Right forelimb (tissue), 1 donor: ENCODE data around the gene FAM107B.

ENCODE experiments used
- DNase-seq: peaks from one replicate; pipeline ENCODE4 v3.0.0-alpha.2; 2018

Gene FAM107B

DNA sequence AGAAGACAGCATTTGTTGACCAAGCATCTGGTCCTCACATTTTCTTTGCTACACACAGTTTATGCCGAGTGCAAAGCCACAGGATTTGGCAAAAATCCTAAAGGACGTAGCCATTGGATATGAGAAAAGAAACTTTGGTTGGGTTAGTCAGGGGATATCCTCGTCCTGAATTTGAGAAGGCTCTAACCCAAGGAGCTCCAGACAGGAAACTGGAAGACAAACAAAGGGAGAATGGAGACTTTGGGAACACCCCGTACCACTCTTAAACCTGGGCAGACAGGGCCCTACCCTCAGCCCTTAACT is 297.3 kb downstream of the FAM107B start:
- DNase-seq = no peak

DNA sequence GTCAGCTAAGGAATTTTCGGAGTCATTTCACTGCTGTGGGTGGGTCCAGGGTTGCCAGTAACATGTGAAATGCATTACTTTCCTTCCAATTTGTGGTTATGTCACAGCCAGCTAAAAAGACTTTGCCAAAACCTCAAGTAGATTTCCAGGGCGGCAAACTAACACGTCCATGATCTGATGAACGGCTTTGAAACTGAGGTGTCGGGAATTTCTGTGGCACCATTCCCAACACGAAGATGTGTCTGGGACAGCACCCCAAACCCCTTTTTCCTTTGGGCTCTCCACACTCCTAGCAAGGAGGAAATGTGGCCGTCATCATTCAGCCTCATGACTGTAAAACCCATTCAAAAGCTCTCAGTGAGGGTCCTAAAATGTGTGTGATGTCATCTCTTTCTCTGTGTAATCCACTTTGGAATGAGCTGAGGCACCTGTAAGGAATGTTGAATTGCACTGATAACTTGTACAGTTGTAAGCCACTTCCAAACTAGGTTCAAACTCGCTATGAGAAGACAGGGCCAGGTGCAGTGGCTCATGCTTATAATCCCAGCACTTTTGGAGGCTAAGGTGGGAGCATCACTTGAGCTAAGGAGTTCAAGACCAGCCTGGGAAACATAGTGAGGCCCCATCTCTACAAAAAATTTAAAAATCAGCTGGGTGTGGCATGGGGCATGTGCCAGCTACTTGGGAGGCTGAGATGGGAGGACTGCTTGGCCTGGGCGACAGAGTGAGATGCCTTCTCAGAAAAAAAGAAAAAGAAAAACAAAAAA is 297.9 kb downstream of the FAM107B start:
- DNase-seq = no peak

DNA sequence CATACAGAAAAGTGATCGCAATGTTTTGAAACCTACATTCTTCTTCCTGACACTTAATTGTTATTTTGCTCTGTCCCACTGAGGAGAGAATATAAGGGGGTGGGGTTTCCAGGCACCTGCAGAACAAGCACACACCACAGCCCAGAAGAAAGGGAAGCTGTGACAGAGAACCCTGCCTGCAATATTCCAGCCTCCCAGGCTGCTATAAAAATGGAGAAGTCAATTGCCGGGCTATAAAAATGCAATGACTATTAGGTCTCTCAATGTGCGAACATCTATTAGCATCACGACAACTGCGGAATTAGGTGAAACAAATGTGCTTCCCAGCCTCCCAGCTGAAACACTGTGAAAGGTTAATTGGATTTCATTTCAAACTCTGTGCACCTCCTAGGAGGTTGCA is 298.7 kb downstream of the FAM107B start:
- no peak for DNase-seq

- DNase-seq = no peak
These were observed 300.0 kb downstream of the FAM107B start for GRCh38 chr10:14474656-14475055.

DNA sequence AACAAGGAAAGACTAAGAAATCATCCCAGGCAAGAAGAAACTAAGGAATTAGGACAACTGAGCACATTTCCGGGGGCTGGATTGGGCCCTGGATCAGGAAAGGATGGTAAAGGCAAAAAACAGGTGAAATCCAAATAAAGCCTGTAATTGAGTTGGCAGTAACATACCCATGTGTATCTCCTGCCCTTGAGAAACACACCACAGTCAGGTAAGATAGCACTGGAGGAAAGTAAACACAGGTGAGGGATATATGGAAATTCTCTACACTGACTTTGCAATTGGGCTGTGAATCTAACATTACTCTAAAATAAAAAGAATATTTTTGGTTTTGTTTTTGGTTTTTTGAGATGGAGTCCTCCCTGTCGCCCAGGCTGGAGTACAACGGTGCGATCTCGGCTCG is 303.8 kb downstream of the FAM107B start:
- no peak for DNase-seq

- no peak for DNase-seq
These were observed 306.0 kb downstream of the FAM107B start for GRCh38 chr10:14468726-14469125.
